ENCODE data around the gene TMEM116. TPM values are rescaled to one million over a fixed set of nuclear protein-coding genes. Genes with fewer than 3 reads are reported as not detected.
"Not testable (repeated sequence)": the region's sequence is repeated elsewhere in the genome, so short reads cannot be mapped to it uniquely, and the experiment has no call there.

Gene TMEM116
- total RNA-seq, 1 donor from 2014 or later: 33.1 TPM

DNA sequence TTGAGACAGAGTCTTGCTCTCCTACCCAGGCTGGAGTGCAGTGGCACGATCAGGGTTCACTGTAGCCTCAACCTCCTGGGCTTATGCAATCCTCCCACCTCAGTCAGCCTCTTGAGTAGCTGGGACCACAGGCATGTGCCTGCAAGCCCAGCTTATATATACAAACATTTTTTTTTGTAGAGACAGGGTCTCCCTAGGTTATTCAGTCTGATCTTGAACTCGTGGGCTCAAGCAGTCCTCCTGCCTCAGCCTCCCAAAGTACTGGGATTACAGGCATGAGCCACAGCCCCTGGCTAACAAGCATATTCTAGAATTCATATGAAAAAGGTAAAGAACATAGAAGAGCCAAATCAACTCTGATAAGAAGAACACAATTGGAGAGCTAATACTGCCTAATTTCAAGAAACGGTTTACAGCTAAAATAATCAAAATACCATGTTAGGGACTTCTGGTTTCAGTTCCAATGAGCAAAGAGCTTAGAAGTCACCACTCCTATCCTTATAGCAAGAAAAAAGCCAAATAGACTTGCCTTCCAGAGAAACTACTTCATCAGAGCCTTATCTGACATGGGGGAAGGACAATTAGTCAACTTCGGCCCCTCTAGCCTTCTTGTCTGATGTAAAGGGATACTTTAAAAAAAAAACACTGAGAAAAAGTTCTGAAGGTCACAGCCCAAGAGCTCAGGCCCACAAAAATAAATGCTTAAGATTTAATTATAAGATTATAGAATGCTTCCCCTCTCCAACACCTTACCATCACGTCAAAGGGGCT is 37.6 kb downstream of the TMEM116 start:
- DNase-seq: no peak

DNA sequence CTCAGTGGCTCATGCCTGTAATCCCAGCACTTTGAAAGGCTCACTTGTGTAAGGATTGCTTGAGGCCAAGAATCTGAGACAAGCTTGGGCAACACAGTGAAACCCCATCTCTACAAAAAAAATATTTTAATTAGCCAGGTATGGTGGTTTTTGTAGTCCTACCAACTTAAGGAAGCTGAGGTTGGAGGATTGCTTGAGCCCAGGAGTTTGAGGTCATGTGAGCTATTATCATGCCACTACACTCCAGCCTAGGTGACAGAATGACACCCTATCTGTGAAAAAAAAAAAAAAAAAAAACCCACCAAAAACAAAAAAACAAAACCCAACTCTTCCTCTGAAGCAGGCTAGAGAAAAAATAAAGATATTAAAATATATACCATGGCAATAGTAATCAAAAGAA is 41.2 kb downstream of the TMEM116 start:
- no peak for DNase-seq

DNA sequence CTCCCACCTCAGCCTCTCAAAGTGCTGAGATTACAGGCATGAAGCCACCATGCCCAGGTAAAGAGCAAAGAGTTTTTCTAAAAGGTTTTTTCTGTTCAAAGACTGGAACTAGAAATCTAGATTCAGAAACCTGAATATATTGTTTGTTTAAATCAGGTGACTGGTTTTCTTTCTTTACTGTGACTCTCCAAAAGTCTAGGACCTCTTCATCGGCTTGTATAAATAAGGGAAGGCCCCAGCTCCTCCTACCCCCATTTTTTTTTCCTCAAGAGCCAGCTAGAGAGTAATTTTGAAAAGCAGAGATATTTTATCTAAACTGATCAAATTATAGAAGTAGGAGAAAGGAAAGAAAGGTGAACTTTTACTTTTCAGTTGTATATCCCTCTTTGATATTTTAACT is 48.0 kb downstream of the TMEM116 start:
- no peak for DNase-seq

DNA sequence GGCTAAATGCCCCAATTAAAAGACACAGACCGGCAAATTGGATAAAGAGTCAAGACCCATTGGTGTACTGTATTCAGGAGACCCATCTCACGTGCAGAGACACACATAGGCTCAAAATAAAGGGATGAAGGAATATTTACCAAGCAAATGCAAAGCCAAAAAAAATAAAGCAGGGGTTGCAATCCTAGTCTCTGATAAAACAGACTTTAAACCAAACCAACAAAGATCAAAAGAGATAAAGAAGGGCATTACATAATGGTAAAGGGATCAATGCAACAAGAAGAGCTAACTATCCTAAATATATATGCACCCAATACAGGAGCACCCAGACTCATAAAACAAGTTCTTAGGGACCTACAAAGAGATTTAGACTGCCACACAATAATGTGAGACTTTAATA is 53.4 kb downstream of the TMEM116 start:
- not testable (repeated sequence) for DNase-seq

DNA sequence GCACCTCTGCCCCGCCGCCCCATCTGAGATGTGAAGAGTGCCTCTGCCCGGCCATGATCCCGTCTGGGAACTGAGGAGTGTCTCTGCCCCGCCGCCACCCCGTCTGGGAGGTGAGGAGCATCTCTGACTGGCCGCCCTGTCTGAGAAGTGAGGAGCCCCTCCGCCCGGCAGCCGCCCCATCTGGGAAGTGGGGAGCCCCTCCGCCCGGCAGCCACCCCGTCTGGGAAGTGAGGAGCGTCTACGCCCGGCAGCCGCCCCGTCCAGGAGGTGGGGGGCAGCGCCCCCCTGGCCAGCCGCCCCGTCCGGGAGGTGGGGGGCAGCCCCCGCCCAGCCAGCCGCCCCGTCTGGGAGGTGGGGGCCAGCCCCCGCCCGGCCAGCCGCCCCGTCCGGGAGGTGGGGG is 55.7 kb downstream of the TMEM116 start:
- not testable (repeated sequence) for DNase-seq

DNA sequence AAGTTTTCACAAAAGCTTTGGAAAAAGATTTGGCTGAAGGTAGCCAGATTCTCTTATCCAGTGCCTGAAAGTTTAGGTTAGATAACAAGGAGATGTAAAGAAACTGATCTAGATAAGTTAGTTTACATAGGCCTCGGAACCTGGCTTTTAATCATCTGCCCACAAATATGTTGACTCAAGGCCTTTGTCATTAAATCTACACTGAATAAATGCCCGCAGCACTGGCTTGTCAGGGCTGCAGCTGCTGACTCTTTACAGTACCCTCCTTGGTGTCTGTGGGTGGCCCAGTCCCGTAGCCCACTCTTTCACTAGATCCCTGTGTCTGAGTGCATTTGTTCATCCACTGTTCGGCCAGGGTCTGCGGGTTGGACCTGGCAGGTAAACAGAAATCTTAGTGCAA is 58.0 kb downstream of the TMEM116 start:
- DNase-seq: no peak

DNA sequence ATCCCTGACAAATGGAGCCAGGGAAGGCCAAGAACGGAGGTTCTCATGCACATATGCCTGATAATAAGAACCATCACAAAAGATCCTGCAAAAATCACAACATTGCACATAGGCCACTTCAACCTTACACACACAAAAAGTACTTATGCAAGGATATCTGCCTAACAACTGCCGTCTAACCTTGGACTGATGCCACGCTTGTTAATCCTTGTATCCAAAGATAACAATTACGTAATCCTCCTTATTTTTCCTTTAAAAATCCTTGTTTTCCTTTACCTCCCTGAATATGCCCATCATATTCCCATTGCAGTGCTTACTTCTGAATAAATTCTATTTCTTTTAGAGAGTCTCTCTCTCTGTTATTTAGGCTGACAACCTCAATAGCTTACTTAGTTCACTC is 59.5 kb downstream of the TMEM116 start:
- DNase-seq: no peak

DNA sequence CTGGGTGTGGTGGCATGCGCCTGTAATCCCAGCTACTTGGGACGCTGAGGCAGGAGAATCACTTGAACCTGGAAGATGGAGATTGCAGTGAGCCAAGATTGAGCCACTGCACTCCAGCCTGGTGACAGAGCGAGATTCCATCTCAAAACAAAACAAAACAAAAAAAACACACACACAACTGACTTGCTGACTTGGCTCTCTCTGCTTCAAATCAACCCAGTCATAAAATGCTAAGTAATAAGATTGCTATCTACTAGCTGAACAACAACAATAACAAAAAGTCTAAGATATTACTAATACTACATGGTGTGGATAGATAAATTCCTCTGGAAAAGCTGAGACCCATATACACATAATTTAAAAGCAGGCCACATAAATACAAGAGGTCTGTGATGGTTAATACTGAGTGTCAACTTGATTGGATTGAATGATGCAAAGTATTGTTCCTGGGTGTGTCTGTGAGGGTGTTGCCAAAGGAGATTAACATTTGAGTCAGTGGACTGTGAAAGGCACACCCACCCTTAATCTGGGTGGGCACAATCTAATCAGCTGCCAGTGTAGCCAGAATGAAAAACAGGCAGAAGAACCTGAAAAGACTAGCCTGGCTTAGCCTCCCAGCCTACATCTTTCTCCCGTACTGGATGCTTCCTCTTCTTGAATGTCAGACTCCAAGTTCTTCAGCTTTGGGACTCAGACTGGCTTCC is 60.7 kb downstream of the TMEM116 start:
- not testable (repeated sequence) for DNase-seq

DNA sequence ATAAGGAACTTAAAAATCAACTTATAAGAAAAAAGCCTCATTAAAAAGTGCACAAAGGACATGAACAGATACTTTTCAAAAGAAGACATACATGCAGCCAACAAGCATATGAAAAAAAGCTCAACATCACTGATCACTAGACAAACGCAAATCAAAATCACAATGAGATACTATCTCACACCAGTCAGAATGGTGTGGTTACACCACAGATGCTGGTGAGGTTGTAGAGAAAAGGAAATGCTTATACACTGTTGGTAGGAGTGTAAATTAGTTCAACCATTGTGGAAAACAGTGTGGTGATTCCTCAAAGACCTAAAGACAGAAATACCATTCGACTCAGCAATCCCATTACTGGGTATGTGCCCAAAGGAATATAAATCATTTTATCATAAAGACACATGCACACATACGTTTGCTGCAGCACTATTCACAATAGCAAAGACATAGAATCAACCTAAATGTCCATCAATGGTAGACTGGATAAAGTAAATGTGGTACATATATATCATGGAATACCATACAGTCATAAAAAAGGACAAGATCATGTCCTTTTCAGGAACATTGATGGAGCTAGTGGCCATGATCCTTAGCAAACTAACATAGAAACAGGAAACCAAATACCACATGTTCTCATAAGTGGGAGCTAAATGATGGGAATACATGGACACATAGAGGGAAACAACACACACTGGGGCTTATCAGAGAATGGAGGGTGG is 61.8 kb downstream of the TMEM116 start:
- DNase-seq: not testable (repeated sequence)

DNA sequence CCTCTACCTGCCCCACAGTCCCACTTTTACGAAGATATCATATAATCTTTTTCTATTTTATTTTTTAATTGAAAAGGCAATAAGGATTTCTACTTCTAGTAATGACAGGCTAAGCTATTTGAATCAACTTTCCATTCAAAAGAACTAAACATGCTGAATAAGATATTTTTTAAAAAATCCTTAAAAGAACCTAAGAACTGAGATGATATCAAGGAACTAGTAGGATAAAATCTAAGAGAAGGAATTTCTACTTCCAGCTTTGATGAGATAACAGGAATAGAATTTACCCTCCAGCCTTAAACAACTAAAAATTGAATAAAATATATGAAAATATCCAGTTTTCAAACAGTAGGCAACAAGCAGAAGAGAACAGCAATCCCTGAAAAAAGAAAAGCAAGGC is 69.0 kb downstream of the TMEM116 start:
- no peak for DNase-seq

DNA sequence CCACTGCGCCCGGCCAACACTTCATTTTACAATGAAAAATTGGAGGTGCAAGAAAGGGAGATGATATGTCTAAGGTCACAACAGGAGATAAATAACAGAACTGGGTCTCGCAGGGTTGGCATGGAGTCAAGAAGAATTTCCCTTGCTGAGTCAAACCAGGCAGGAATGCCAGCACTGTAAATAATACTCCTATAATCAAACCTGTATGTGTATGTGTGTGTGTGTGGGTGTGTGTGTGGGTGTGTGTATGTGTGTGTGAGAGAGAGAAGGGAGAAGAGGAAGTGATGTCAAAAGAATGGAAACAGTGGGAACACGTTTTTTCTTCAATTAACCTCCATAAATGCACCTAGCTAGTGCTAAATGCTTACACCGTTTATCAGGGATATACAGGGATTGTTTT is 70.4 kb downstream of the TMEM116 start:
- DNase-seq: no peak

DNA sequence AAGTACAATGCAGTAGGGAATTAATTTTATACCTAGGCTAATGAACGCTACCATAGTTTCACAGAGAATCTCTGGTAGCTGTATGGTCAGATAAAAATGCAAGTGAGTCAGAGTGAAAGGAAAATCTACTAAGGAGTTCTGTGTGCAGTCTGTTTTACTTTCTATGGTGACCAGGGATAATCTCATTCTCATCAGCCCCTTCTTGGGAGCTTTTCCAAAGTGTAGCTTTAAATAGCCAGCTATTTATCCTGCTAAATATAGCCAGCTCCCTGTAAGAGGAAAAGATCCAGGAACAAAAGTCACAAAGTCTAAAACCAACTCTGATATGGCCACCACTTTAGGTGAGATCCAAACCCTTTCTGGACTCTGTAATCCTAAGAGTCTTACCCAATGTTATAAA is 75.5 kb downstream of the TMEM116 start:
- no peak for DNase-seq

DNA sequence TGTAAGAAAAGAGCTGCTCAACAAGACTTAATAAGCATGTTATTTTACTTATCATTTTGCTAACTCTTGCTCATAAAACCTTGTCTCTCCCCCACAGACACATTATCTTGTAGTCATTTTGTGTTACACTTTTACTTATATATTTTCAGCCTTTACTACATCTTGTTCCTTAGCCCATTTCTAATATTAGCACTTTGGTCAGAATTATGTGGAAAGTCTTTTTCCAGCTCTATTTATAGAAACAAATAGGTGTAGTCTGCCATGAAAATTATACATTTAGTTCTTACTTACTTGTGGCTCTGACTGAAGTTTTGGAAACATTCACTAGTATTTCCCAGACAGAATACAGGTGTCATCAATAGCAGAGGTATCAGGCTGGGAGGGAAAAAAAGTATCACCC is 76.1 kb downstream of the TMEM116 start:
- DNase-seq: no peak

DNA sequence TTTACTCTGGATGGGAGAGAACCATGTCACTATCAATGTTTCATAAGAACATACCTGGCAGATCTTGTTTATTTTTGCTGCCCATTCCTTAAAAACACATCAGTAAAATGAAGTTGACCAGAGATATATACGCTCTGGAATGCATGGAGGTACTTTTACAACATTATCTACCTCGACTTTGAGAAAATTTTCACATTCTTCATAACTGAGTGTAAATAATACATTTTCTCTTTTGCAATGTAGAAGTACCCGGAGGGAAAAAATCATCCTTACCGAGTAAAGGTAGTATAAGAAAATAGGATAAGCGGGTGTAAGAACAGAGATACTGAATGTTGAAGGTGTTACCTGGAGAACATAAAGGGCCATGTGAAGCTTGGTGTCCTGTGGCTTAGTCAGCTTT is 80.7 kb downstream of the TMEM116 start:
- DNase-seq: no peak

DNA sequence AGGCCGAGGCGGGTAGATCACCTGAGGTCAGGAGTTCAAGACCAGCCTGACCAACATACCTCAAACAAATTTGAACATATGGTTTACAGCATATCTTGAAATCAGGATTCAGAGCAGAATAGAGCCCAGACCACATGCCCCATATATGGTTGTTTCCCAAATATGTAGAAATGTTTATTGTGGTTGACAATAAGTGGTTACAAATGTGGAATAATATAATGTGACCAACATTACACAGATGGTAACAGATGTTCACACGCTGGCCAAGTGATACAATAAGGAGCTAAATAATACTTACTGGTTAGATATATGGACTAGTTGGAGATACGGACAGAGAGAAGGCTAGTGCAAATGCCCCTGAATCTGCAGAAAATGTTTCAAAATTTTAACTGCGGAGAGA is 85.6 kb downstream of the TMEM116 start:
- no peak for DNase-seq

DNA sequence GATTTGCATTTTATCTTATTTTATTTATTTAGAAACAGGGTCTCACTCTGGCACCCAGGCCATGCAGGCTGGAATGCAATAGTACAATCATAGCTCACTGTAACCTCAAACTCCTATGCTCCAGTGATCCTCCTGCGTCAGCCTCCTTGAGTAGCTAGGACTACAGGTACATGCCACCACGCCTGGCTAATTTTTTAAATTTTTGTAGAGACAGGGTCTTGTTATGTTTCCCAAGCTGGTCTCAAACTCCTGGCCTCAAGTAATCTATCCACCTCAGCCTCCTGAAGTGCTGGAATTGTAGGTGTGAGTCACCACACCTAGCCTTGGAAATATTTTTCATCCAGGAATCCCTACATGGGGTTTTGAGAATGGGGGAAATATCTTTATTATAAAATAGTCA is 86.3 kb downstream of the TMEM116 start:
- no peak for DNase-seq

DNA sequence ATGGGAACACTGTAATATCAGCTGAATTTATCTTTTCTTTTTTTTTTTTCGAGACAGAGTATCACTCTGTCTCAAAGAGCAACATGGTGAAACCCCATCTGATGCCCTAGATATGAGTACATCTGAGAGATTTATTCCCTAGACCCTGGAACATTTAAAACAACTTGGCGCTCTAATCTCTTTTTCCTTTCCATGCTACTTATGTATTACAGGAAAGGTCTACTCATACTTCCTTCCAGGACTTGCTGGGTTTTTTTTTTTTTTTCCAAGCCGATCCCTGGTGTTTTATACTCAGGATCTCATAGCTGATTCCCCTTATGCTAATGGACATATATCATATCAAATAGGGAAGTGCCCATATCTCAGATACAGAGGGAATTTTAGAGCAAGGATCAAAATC is 87.8 kb downstream of the TMEM116 start:
- no peak for DNase-seq

DNA sequence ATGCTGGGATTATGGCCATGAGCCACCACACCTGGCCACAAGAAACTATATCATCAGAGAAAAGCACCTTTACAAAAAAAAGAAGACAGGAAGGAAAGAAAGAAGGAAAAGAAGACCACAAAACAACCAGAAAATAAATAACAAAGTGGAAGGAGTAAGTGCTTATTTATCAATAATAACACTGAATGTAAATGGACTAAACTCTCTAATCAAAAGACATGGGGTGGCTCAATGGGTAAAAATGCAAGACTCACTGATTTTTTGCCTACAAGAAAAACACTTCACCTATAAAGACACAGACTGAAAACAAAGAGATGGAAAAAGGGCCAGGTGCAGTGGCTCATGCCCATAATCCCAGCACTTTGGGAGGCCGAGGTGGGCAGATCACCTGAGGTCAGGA is 105.2 kb downstream of the TMEM116 start:
- no peak for DNase-seq

DNA sequence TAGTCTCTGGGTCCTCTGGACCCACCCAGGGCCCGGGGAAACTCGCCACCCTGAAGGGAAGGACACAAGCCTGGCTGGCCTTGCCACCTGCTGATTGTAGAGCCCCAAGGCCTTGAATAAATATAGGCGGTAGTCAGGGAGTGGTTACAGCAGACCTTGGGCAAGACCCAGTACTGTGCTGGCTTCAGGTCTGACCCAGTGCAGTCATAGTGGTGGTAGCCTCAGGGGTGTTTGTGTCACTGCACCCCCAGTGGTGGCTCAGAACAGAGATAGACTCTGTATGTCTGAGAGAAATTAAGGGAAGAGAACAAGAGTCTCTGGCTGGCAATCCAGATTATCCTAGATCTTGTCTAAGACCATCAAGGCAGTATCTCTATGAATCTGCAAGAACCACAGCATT is 107.5 kb downstream of the TMEM116 start:
- DNase-seq: no peak

DNA sequence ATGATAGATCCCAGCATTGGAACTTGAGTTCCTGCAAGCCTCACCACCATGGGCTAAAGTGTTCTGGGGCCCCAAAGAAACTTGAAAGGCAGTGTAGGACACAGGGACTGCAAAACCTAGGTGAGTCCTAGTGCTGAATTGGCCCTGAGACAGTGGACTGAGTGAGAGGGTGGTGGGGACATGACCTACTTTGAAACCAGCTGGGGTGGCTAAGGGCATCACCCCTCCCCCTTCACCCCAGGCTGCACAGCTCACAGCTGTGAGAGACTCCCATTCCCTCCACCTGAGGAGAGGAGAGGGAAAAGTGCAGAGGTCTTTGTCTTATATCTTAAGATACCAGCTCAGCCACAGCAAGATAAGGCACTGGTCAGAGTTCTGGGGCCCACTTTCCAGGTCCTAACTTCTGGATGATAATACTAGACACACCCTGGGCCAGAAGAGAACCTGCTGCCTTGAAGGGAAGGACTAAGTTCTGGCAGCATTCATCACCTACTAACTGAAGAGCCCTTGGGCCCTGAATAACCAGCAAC is 108.5 kb downstream of the TMEM116 start:
- DNase-seq: no peak

DNA sequence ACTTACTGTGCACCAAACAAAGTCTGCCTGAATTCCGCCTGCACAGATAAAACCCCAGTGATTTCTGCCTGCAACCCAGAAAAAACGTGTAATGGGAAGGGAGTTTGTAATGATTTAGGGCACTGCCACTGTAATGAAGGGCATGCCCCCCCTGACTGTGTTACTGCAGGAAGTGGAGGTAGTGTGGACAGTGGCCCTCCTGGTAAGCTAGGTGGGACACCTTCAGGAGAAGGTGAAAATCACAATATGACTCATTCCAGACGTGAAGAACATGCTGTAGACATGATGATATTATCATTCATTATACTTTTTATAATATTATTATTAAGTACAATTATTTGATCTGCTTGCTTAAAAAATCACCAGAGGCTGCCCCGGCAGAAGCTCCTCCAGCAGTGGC is 111.8 kb downstream of the TMEM116 start:
- no peak for DNase-seq

DNA sequence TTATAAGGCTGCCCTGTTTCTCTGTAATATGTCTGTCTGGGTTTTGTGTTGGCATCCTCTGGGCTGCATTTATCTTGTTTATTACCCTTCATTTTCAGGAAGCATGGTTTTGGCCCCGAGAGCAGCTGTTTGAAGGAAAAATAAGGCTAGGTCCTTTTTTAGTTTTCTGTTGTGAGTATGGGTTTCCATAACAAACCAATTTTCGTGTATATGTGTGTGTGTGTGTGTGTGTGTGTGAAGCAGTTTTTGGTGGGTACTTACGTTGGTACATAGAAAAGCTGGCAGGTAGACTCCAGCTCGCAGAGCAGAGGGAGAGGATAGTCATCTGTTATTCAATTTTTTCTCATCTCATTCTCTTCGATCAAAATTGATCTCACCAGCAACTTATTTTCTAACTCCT is 118.4 kb downstream of the TMEM116 start:
- DNase-seq: no peak

DNA sequence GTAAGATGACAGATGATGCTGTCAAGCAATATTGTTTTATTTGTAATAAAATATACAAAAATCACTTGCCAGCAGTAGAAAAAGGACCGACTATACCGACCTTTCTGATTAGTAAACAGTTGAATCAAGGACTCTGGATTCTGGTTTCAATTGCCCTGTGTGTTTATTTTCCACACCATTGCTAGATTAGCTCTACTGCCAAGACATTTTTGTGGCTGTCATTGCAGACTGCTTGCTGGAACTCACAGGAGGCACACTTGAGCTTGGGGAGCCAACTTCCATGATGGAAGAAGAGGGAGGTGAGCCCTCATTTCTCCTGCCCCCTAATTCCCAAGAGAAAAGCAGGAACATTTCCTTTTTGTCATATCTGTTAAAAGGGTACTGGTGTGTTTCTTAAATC is 119.7 kb downstream of the TMEM116 start:
- DNase-seq: no peak
